HepG2 (cell line): ENCODE measurements around the gene DCST2. TPM values are rescaled to one million over a fixed set of nuclear protein-coding genes. Genes with fewer than 3 reads are reported as not detected.
A peak's percentile ranks its signal among the peaks of the same experiment; 100 is the strongest.

Experiments
- EHMT2 ChIP-seq: fragments of 200-600 bp; sonication (generic); IDR thresholded peaks from 2 replicates; pipeline ENCODE4 v1.7.0; 2017; ENCODE audit warnings: antibody characterized with exemption, low read depth, low read length, borderline replicate concordance
- ERF ChIP-seq: IDR thresholded peaks from 2 replicates; pipeline ENCODE4 v1.6.1; 2018; ENCODE audit warnings: missing biosample characterization, missing genetic modification reagents
- FOXA1 ChIP-seq, 2 experiments: fragments of 450-650 bp in 1 of 2; sonication (generic) in 1 of 2; formaldehyde crosslinking in 1 of 2; IDR thresholded peaks; 2 replicates each; pipeline versions ENCODE4 v1.4.0 to v1.6.1; 2016 to 2020; ENCODE audit warnings: missing genetic modification reagents in 1 of 2
- GTF3A ChIP-seq: sonication (generic); formaldehyde crosslinking; conservative IDR thresholded peaks from 2 replicates; pipeline ENCODE4 v1.4.0; 2020; ENCODE audit warnings: mild to moderate bottlenecking, missing genetic modification reagents
- HDAC2 ChIP-seq: sonication (generic); formaldehyde crosslinking; IDR thresholded peaks from 2 replicates; pipeline ENCODE4 v1.4.0; 2020; ENCODE audit warnings: missing genetic modification reagents
- HES4 ChIP-seq: sonication (generic); formaldehyde crosslinking; IDR thresholded peaks from 2 replicates; pipeline ENCODE4 v1.9.0; 2021; ENCODE audit warnings: mild to moderate bottlenecking, missing genetic modification reagents, borderline replicate concordance
- HMG20A ChIP-seq: IDR thresholded peaks from 2 replicates; pipeline ENCODE4 v1.6.1; 2016; ENCODE audit warnings: borderline replicate concordance
- HMG20B ChIP-seq: conservative IDR thresholded peaks from 2 replicates; pipeline ENCODE4 v1.6.1; 2016; ENCODE audit warnings: missing genetic modification reagents, missing compliant biosample characterization
- KDM5A ChIP-seq: fragments of 200-600 bp; sonication (generic); IDR thresholded peaks from 2 replicates; pipeline ENCODE4 v1.7.0; 2018; ENCODE audit warnings: antibody characterized with exemption, mild to moderate bottlenecking, low read length, borderline replicate concordance
- MED13 ChIP-seq: sonication (generic); formaldehyde crosslinking; IDR thresholded peaks from 2 replicates; pipeline ENCODE4 v1.5.0; 2020; ENCODE audit warnings: missing genetic modification reagents
- NONO ChIP-seq, 2 experiments: fragments of 450-650 bp in 1 of 2; sonication (generic) in 1 of 2; formaldehyde crosslinking in 1 of 2; IDR thresholded peaks in 1 of 2; conservative IDR thresholded peaks in 1 of 2; 2 replicates each; pipeline versions ENCODE4 v1.6.1 to v1.8.0; 2017 to 2022; ENCODE audit warnings: mild to moderate bottlenecking in 1 of 2, missing genetic modification reagents in 1 of 2, moderate library complexity in 1 of 2
- SETDB1 ChIP-seq: sonication (generic); formaldehyde crosslinking; IDR thresholded peaks from 2 replicates; pipeline ENCODE4 v1.5.1; 2020; ENCODE audit warnings: missing genetic modification reagents, mild to moderate bottlenecking, borderline replicate concordance
- TCF12 ChIP-seq, 2 experiments: fragments of 450-650 bp in 1 of 2; sonication (generic) in 1 of 2; formaldehyde crosslinking in 1 of 2; IDR thresholded peaks; 2 replicates each; pipeline versions ENCODE4 v1.6.1 to v1.8.0; 2017 to 2022; ENCODE audit warnings: antibody characterized with exemption in 1 of 2, mild to moderate bottlenecking in 1 of 2, missing genetic modification reagents in 1 of 2, moderate library complexity in 1 of 2
- ZBTB7B ChIP-seq: sonication (generic); formaldehyde crosslinking; IDR thresholded peaks from 2 replicates; pipeline ENCODE4 v1.4.0; 2020; ENCODE audit warnings: missing genetic modification reagents
- ZKSCAN5 ChIP-seq: sonication (generic); formaldehyde crosslinking; IDR thresholded peaks from 2 replicates; pipeline ENCODE4 v1.5.1; 2020; ENCODE audit warnings: mild to moderate bottlenecking, missing genetic modification reagents
- ZNF121 ChIP-seq: sonication (generic); formaldehyde crosslinking; IDR thresholded peaks from 2 replicates; pipeline ENCODE4 v1.5.0; 2020; ENCODE audit warnings: mild to moderate bottlenecking, missing genetic modification reagents
- ZNF20 ChIP-seq: sonication (generic); formaldehyde crosslinking; IDR thresholded peaks from 2 replicates; pipeline ENCODE4 v1.4.0; 2020; ENCODE audit warnings: mild to moderate bottlenecking, moderate library complexity, missing genetic modification reagents
- ZNF260 ChIP-seq: sonication (generic); formaldehyde crosslinking; IDR thresholded peaks from 2 replicates; pipeline ENCODE4 v1.4.0; 2020; ENCODE audit warnings: missing genetic modification reagents, low read depth, mild to moderate bottlenecking, borderline replicate concordance
- ZNF30 ChIP-seq: sonication (generic); formaldehyde crosslinking; IDR thresholded peaks from 2 replicates; pipeline ENCODE4 v1.5.0; 2020; ENCODE audit warnings: mild to moderate bottlenecking, missing genetic modification reagents
- ZNF367 ChIP-seq: sonication (generic); formaldehyde crosslinking; IDR thresholded peaks from 2 replicates; pipeline ENCODE4 v1.4.0; 2020; ENCODE audit warnings: missing genetic modification reagents, borderline replicate concordance
- ZNF501 ChIP-seq: sonication (generic); formaldehyde crosslinking; IDR thresholded peaks from 2 replicates; pipeline ENCODE4 v1.5.1; 2020; ENCODE audit warnings: mild to moderate bottlenecking, moderate library complexity, missing genetic modification reagents
- ZSCAN21 ChIP-seq: sonication (generic); formaldehyde crosslinking; IDR thresholded peaks from 2 replicates; pipeline ENCODE4 v1.8.0; 2022; ENCODE audit warnings: mild to moderate bottlenecking, missing genetic modification reagents, moderate library complexity, borderline replicate concordance
- polyA plus RNA-seq, 8 experiments: library from polyadenylated mRNA; depleted of rRNA in 3 of 8; stranded (reverse) in 7 of 8; unstranded in 1 of 8; fragments of >200 nt; fragmentation: Illumina TruSeq in 4 of 8; extraction: Trizol in 4 of 8; gene quantifications; 2 replicates each; pipeline versions ENCODE4 v1.2.1 to v1.2.3, GENCODE V29; 2011 to 2016; ENCODE audit warnings: low read depth in 4 of 8, missing spikeins in 1 of 8, mixed read lengths in 1 of 8; ENCODE audit not compliant: insufficient read depth in 1 of 8
- total RNA-seq, 5 experiments: library from RNA; depleted of rRNA; stranded (reverse); fragments of >200 nt; fragmentation: Illumina TruSeq; extraction: Trizol; gene quantifications; 2 replicates each; pipeline ENCODE4 v1.2.3, GENCODE V29; 2016; ENCODE audit warnings: low read depth in 1 of 5
- TF ChIP-seq, protein P1 (sequence below): sonication (generic); formaldehyde crosslinking; IDR thresholded peaks from 2 replicates; pipeline ENCODE4 v1.4.0; 2020; ENCODE audit warnings: missing genetic modification reagents
- TF ChIP-seq, protein P2 (sequence below): sonication (generic); formaldehyde crosslinking; conservative IDR thresholded peaks from 2 replicates; pipeline ENCODE4 v1.4.0; 2020; ENCODE audit warnings: missing genetic modification reagents
- TF ChIP-seq, protein P3 (sequence below): sonication (generic); formaldehyde crosslinking; IDR thresholded peaks from 2 replicates; pipeline ENCODE4 v1.9.0; 2021; ENCODE audit warnings: missing genetic modification reagents, mild to moderate bottlenecking, borderline replicate concordance

The DCST2 gene
- total and polyA plus RNA-seq, 2 of the 13 experiments (the other 11 are each of a cell fraction or from before 2014, with no cell fraction given), result 0.74 TPM; not detected in 1

DNA sequence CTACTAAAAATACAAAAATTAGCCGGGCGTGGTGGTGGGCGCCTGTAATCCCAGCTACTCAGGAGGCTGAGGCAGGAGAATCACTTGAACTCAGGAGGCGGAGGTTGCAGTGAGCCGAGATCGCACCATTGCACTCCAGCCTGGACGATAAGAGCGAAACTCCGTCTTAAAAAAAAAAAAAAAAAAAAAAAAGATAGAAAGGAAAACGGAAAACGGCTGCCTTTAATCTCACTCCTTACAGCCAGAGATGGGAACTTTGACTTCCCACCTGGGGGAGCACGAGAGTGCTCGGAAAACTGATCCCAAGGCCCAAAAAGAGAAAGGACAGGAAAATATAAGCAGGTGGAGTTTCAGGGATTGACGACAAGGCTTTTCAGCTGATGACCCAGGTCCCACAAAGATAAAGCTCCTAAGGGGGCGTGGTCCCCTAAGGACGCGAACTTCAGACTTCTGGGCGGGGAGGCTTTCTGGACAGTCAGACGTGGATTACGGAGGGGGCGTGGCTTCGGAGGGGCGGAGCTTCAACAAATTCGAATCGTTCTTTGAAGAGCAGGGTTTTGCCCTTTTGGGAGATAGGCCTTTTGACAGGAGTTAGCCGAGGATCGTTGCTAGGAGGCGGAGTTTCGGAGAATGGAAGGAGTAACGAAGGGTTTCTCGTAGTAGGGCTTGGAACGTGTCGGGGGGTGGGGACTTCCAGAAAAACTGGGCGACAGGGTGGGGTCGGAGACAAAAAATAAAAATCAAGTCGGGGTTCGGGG lies 60.1 kb downstream of the DCST2 start (continued):
- TF ChIP-seq ZKSCAN5 (CRISPR knock-in tag), result no peak
- TF ChIP-seq, protein P1, sequence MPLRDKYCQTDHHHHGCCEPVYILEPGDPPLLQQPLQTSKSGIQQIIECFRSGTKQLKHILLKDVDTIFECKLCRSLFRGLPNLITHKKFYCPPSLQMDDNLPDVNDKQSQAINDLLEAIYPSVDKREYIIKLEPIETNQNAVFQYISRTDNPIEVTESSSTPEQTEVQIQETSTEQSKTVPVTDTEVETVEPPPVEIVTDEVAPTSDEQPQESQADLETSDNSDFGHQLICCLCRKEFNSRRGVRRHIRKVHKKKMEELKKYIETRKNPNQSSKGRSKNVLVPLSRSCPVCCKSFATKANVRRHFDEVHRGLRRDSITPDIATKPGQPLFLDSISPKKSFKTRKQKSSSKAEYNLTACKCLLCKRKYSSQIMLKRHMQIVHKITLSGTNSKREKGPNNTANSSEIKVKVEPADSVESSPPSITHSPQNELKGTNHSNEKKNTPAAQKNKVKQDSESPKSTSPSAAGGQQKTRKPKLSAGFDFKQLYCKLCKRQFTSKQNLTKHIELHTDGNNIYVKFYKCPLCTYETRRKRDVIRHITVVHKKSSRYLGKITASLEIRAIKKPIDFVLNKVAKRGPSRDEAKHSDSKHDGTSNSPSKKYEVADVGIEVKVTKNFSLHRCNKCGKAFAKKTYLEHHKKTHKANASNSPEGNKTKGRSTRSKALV (CRISPR knock-in tag), result no peak
- TF ChIP-seq ZSCAN21 (CRISPR knock-in tag), result no peak
- TF ChIP-seq KDM5A, result peak; percentile 78; the same call in 1 of the 2 replicates
- TF ChIP-seq HMG20B, result no peak
- TF ChIP-seq ZNF501 (CRISPR knock-in tag), result peak; percentile 11; the same call in 1 of the 2 replicates
- TF ChIP-seq, protein P2, sequence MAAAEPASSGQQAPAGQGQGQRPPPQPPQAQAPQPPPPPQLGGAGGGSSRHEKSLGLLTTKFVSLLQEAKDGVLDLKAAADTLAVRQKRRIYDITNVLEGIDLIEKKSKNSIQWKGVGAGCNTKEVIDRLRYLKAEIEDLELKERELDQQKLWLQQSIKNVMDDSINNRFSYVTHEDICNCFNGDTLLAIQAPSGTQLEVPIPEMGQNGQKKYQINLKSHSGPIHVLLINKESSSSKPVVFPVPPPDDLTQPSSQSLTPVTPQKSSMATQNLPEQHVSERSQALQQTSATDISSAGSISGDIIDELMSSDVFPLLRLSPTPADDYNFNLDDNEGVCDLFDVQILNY (CRISPR knock-in tag), result no peak
- no peak for TF ChIP-seq NONO (IDR thresholded peaks at IDR 0.05)
- TF ChIP-seq NONO (CRISPR knock-in tag; conservative IDR thresholded peaks at IDR 0.05), result peak; percentile 14; the same call in 1 of the 2 replicates
- TF ChIP-seq SETDB1 (CRISPR knock-in tag), result no peak
- TF ChIP-seq TCF12 (IDR thresholded peaks at IDR 0.05), result no peak
- no peak for TF ChIP-seq TCF12 (CRISPR knock-in tag; IDR thresholded peaks at IDR 0.05)
- no peak for TF ChIP-seq ZNF121 (CRISPR knock-in tag)
- TF ChIP-seq, protein P3, sequence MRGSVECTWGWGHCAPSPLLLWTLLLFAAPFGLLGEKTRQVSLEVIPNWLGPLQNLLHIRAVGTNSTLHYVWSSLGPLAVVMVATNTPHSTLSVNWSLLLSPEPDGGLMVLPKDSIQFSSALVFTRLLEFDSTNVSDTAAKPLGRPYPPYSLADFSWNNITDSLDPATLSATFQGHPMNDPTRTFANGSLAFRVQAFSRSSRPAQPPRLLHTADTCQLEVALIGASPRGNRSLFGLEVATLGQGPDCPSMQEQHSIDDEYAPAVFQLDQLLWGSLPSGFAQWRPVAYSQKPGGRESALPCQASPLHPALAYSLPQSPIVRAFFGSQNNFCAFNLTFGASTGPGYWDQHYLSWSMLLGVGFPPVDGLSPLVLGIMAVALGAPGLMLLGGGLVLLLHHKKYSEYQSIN (CRISPR knock-in tag), result no peak
- no peak for TF ChIP-seq GTF3A (CRISPR knock-in tag)
- no peak for TF ChIP-seq EHMT2
- no peak for TF ChIP-seq ZNF260 (CRISPR knock-in tag)
- TF ChIP-seq ZNF367 (CRISPR knock-in tag), result no peak
- TF ChIP-seq MED13 (CRISPR knock-in tag), result no peak
- TF ChIP-seq HDAC2 (CRISPR knock-in tag), result peak; percentile 16; the same call in 1 of the 2 replicates
- TF ChIP-seq FOXA1 (IDR thresholded peaks at IDR 0.05), result no peak
- TF ChIP-seq FOXA1 (CRISPR knock-in tag; IDR thresholded peaks at IDR 0.05), result no peak
- no peak for TF ChIP-seq ZNF30 (CRISPR knock-in tag)
- 0 out of 2 replicates have a peak, but pooled peaks have one; percentile 25 for TF ChIP-seq HES4
- no peak for TF ChIP-seq ZNF20 (CRISPR knock-in tag)
- TF ChIP-seq ERF (CRISPR knock-in tag), result no peak
- TF ChIP-seq ZBTB7B (CRISPR knock-in tag), result no peak; the same call in 1 of the 2 replicates
- no peak for TF ChIP-seq HMG20A (CRISPR knock-in tag)
